Muscle of back (tissue), 11 donors: ENCODE data around the gene NPHP4. TPM values are rescaled to one million over a fixed set of nuclear protein-coding genes. Genes with fewer than 3 reads are reported as not detected.

ENCODE experiments used
- DNase-seq, 3 donors: peaks; one replicate each; pipeline versions ENCODE4 v3.0.0 to v3.0.0-alpha.2; 2013
- polyA plus RNA-seq, 10 donors: library from polyadenylated mRNA; unstranded; fragments of 120-200 nt; gene quantifications; one replicate each; pipeline ENCODE4 v1.2.1, GENCODE V29; 2013; ENCODE audit not compliant: insufficient read length in 10 of 10

NPHP4 gene
- polyA plus RNA-seq, 10 donors, result 2.9 to 6.4 (median 3.6) TPM

GRCh38 chr1:5913876-5914275 lies 78.3 kb downstream of the NPHP4 start:
- no peak for DNase-seq

DNA sequence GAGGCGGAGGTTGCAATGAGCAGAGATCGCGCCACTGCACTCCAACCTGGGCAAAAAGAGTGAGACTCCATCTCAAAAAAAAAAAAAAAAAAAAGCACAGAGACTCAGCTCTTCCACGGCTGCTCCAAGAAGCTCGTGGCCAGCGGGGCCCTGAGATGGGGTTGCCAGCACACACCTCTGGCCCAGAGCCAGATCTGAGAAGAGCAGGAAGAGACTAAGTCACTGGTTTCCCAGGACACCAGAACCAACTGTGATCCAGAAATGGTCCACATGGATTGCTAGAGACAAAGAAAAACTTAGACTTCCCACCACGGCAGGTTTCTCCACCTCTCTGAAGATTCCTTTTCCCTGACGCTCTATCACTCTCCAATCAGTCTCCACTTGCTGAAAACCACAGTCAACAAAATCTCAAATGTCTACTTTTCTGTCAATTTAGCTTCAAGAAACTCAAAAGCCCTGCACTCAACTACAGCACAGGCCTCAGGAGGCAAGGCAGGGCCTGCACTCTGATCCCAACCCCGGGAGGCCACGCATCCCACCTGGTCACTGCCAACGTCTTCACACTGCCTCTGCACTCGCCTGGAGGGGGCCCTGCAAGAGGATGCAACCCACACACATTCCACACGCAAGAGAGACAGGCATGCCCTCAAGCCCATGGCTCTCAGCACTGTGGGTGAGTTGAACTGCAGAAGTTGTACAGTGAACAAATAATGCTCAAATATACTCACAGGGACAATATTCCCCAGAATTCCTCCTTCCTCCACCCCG lies 79.0 kb downstream of the NPHP4 start:
- DNase-seq, result no peak

GRCh38 chr1:5911871-5912271 lies 80.4 kb downstream of the NPHP4 start:
- no peak for DNase-seq

DNA sequence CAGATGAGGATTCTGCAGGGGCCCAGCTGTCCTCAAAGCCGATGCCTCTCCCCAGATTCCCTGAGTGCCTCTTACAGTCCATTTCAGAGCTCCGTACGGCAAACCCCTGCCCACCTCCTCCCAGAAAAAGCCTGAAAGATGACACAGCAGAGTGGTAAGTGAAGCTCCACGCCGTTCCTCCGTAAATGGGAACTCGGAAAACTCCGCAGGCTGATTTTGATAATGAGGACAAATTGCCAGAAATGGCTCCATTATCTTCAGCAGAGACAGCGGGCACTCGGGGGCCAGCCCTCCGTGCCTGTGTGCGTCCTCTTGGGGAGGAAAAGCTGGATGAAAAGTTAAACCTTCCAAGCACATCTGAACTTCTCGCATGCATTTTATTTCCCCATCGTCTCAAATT lies 81.1 kb downstream of the NPHP4 start:
- no peak for DNase-seq

GRCh38 chr1:5910666-5911065 lies 81.6 kb downstream of the NPHP4 start:
- no peak for DNase-seq

DNA sequence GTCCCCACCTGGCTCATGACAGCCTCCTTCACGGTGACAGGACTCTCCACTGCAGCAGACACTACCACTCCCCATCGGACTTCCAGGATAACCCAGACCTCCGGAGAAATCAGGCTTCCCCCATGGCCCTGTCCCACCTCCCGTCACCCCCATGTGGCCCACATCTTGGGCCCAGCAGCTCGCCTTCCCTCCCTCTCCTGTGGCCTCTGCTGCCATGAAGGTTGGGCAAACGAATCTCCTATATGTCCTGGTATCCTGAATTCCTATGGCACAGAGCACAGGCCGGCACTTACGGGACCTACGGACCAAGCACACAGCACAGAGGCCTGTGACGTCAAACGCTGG lies 82.0 kb downstream of the NPHP4 start:
- DNase-seq, result no peak

DNA sequence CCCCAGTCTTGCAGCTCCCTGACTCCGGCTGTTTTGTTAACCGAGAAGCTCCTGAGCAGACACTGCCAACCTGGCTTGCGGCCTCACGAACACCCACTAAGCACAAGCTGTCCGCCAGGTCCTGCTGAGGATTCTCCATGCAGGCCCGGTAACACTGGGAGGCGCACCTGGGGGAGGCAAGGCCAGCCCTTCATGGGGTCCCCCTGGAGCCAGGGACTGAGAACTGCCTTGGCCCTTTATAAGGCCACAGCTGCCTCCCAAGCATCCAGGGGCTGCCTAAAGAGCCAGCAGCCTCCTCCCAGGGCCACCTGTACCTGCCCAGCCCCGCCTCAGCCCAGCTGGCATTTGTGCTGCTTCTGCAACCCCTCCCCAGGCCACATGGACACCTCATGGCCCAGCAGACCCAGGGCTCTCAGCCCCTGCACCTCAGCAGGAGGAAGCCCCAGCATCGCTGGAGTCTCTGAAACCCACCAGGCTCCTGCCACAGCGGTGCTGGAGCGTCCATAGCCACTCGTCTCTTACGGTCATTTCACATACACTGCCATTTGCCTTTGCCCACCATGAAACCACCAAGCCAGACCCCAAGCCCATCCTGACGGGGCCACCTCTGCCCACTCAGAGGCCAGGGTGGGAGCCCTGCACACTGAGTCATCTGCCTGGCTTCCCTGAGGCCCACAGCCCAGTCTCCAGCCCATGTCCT lies 82.5 kb downstream of the NPHP4 start:
- DNase-seq, result no peak

DNA sequence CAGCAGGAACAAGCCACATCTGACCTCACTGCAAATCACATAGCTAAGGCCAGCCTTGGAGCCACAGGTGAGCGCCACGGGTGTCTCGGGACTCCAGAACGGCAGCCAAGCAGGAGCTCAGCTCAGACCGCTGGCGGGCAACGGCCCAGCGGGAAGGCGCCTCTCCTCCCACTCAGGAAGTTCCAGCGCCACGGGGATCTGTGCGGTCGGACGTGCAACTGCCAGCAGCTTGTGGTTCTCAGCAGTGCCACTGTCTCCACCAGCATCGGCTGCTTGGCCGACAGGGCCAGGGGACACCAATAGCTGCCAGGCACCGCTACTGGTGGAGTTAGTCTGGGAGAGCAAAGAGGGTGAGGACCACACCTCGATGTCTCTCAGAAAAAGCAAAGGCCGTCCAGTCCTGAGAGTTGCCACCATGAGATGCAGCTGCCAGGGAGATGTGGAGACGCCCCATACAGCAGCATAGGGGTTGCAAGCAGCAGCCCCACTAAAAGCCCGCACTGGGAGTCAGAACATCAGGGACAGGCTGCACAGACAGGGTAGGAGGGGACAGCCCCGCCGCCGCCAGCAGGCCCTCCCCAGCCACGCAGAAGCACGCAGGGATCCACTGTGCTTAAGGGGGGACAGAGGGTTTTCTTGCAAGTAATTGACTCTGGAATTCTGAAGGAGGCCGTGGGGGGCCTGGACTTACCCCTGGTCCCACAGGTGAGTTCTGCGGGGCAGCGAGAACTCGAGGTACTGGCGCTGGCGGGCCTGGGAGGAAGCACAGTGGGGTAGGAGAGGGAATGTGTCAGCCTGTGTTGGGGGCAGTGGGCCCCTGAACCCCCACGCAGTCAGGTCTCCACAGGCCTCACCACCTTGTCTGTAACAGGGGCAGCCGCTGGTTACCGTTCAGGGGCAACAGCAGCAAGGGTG lies 83.5 kb downstream of the NPHP4 start:
- DNase-seq, result no peak

GRCh38 chr1:5907966-5908365 lies 84.3 kb downstream of the NPHP4 start:
- no peak for DNase-seq

- DNase-seq, result no peak
These were observed 84.8 kb downstream of the NPHP4 start for GRCh38 chr1:5907386-5907785.

- no peak for DNase-seq
These were observed 85.3 kb downstream of the NPHP4 start for GRCh38 chr1:5906966-5907365.

GRCh38 chr1:5906116-5906515 lies 86.1 kb downstream of the NPHP4 start:
- DNase-seq, result no peak

DNA sequence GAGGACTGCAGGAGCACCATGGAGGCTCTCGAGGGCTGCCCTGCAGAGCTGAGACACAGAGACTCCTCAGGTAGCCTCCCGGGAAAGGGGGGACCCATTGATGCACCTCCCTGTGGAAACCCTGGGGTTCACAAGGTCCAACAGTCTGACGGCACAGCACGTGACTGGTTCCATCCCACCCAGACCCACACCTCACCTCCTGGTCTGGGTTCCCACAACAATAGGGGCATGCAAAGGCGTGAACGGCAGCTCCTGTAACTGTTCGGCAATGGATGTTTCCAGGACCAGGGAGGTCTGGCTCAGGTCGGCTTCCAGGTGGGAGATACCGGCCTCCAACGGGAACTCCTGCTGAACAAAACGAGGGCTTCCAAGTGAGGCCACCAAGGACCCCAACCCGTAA lies 86.8 kb downstream of the NPHP4 start:
- no peak for DNase-seq

- DNase-seq, result no peak
These were observed 87.7 kb downstream of the NPHP4 start for GRCh38 chr1:5904551-5904950.

GRCh38 chr1:5903680-5904079 lies 88.5 kb downstream of the NPHP4 start:
- DNase-seq, result no peak

DNA sequence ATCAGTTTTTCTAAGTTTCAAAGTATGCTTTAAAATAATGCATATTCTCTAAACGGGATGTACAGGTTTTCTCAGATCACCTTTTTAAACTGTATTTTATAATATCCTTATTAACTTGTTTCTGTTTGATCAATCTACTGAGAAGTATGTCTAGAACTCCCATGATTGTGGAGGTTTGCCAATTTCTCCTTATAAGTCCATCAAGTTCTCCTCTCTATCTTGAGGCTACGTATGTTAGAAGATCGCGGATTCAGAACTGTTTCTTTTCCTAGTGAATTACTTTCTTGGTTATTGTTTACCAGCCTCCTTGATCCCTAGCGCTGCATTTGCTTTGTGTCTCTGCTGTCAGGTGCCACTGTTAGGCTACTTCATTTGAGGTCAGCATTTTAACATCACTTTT lies 89.2 kb downstream of the NPHP4 start:
- DNase-seq, result no peak

GRCh38 chr1:5901841-5902240 lies 90.4 kb downstream of the NPHP4 start:
- DNase-seq, result no peak

GRCh38 chr1:5901150-5901549 lies 91.1 kb downstream of the NPHP4 start:
- DNase-seq, result no peak

GRCh38 chr1:5898266-5898665 lies 94.0 kb downstream of the NPHP4 start:
- DNase-seq, result no peak

DNA sequence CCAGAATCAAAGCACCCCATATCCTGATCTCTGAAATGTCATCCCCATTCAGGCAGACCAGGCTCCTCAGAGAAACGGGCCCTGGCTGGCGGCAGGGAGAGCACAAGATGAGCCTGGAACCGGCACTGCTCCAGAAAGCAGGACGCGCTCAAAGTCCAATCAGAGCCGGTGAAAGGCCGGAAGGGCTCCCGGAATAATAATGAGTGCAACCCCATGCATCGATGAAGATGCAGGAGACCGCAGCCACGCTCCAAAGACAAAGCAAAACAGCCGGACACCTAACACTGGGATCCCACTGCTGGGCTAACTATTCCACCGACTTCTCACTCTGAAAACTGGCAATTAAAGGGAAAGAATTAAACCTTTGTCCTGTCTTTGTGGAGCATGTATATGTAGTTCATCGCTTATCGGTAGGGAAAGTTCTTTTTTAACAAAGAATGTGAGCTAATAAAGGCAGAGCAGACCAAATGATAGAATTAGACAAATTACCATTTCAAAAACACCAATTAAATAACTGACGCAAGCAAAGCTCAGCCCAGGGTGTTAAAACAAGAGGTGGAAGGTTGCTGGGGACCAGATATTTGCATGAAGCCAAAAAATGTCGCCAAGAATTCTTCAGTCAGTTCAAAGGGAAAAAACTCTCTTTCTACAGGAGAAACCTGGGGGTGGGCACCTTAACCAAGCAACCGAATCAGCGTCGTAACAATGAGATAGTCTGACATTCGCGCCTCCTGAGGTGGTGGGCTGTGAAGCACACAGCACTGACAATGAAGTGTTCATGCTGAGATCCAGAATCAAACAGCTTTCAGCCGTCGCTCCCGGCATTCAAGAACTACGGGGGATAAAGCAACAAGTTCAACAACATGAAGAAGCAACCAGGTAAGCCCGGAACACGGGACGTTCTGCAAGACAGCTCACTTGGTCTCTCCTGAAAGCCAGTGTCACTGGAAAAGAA lies 95.2 kb downstream of the NPHP4 start:
- DNase-seq, result no peak
